Activated CD4-positive, alpha-beta T cell treated with anti-CD3 and anti-CD28 coated beads for 24 hours (primary cell): ENCODE data around the gene TC2N.
"Not testable (repeated sequence)": the region's sequence is repeated elsewhere in the genome, so short reads cannot be mapped to it uniquely, and the experiment has no call there.

Experiments
- DNase-seq, 2 donors: peaks; one replicate each; pipeline ENCODE4 v3.0.0-alpha.2; 2020; ENCODE audit warnings: low read depth in 2 of 2

Gene TC2N

DNA sequence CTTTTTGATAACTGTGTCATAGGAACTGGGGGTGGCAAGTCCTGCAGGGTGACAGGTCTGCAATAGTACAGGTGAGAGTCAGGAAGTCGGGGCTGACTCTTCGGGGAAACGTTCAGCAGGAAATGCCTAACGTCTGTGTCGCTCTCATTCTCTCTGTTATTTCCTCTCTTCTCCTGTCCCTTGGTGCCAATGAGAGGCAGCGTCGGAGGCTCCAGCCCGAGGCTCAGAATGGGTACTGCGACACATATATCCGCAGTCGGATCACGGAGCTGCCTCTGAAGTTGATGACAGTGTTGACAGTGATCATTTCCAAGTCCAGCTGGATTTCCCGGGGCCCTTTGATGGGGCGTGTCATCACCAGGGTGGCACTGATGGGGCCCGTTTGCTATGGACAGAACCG, 2.7 kb upstream of the TC2N start:
- peak in 1 of 2 donors; percentile 25 for DNase-seq

DNA sequence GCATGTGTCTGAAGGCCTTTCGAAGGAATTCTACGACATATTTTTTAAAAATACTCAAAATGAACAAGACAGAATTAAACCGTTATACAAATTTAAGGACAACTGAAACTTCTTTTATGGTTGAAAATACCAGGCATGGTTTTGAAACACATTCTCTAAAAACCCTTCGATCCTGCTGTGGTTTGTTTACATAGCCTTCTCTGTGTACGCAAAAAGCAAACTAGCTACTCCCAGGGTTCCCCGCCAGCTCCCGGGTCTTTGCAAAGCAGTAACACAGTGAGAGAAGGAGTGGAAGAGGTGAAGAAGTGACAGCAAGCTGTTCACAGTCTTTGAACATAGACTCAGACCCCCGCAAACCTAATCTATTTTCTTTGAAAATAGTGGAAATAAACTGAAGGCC, 2.2 kb upstream of the TC2N start:
- DNase-seq: no peak

DNA sequence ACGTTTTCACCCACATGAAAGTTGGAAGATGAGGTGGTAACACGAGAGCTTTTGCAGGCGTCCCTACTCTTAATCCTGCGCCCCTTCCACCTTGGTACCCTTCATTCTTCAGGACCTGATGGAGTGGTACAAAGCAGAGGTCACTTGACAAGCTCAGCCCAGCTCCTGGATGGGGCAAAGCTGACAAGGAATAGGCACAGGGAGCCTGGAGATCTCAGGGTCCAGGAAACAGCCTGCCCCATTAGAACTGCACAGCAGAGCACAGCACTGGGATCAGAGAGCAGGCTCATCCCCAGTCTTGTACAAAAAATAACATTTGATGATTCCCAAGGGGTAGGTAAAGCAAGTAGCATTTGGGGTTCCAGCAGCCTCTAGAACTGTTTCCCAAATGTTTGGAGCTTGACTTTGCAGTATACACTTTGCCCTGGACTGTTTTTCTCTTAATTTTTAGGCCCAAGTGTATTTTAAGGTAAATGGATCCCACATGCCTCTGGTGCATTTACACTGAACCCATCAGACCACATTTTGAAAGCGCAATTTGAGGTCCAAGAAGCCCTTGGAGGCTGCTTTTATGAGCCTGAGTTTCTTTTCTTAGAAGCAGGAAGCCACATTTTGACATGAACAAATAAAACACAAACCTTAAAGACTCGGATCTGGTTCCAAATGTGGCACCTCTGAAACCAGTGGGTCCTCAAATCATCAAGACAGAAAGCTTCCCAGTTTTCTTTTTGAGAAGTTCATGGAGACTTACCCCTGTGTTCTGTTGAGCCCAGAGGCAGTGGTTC, 633 bp downstream of the TC2N start:
- no peak for DNase-seq

DNA sequence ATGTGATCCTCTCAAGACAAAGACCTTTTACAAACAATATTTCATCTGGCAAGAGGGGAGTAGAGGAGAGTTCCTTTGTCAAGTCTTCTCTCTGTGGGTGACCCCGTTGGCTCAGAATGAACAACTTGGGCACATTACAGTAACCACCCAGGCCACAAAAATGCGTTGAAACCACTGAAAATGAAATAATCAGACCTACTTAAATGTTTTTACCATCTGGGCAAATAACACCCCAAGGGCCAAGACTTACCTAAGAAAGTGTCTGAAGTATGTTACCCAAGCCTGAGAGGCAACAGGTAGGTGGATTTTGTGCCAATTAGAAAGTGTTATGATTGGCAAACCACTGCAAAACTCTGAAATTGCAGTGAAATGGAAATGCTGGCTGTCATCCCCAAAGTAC, 1.3 kb downstream of the TC2N start:
- no peak for DNase-seq

DNA sequence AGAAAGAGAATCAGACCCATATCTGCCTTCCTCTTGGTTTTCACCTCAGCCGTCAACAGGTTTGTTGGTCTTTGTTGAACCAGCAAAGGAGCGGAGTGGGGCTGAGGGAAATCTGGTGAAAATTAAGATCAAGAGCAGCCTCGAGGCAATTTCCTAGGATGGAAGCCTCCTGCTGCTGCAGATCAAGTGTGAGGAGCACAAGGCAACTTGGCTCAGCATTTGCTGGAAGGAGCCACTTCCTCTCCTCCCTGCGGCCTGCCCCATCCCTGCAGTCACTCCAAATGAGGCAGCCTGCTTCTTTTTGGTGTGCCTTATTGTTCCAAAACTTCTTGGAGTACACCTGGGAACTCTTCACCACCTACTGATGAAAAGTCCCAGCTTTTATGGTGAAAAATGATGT, 4.9 kb downstream of the TC2N start:
- DNase-seq: no peak

DNA sequence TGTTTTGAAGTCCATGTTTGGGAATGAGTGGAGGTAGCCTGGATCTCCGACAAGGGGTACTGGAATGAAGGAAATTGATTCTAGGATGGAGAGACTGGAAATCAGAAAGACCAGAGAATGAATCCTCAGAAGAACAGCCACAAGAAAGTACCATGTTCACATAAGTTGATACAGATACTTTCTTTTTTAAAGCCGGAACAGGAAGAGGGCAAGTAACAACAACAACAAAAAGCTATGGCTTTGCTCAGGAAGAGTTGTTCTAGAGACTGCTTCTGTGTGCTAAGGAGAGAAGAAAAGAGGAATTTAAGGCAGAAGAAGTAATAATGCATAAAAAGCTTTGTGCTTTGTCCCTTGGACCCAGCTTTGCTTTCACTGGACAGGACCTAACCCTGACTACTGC, 6.2 kb downstream of the TC2N start:
- no peak for DNase-seq

DNA sequence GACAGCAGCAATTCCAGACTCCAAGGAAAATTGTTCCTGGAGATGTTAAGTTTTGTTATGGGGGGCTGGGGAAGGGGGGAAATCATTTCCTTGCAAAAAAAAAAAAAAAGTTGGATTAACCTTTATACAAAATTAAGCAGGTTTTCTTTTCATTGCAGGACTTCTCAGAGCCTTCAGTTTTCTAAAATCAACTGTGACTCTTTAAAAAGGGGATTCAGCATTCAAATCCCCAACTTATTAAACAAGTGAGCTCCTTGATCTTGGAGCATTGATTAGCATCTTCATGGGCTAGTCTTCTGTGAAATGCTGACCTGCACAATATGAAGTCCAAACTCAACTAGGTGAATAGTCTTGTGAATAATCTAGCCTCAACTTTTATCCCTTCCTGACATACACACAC, 7.1 kb downstream of the TC2N start:
- no peak for DNase-seq

DNA sequence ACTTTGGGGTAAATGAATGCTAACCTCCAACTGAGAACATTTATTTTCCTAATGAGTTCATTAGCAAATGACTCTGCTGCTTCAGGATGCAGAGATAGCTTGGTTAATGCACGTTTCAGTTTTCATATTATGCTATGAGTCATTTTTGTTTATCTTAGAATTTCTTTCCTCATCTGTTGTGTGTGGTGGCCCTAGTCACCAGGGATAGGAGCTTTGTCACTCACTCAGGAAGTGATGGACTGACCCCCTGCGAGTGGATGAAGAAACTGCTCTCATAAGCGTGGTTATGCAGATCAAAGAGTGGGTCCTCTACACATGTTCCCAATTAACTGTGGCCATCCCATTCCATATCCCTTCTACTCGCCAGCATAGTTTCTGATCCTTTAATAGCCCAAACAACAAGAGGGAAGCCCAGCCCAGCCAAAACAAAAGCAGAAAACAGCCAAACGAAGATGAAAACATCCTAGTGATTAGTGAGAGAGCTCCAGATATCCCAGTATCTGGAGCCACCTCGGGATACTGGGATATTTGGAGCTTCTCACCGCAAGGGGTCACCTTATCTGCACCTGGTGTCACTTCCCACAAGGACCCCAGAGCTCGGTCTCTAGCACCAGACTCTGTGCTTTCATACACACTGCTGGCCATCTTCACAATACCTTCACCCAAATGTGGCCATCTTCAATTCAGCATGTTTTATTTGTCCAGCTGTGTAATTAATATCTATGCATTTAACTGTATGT, 8.6 kb downstream of the TC2N start:
- DNase-seq: no peak

DNA sequence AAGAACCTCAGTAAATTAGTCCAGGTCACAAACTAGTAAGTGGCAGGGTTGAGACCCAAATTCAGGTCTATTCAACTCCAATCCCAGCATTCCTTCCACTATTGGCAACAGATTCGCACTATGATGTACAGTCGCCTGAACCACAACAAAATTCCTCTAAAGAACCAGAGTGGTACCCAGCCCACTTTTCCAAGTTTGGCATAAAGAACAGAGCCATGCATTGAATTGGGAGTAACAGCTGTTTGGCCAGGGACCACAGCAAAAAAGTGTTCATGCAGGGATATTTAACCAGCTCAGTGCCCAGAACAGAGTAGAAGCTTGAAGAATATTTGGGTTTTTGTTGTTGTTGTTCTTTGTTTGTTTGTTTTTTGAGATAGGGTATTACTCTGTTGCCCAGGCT, 9.7 kb downstream of the TC2N start:
- DNase-seq: no peak

DNA sequence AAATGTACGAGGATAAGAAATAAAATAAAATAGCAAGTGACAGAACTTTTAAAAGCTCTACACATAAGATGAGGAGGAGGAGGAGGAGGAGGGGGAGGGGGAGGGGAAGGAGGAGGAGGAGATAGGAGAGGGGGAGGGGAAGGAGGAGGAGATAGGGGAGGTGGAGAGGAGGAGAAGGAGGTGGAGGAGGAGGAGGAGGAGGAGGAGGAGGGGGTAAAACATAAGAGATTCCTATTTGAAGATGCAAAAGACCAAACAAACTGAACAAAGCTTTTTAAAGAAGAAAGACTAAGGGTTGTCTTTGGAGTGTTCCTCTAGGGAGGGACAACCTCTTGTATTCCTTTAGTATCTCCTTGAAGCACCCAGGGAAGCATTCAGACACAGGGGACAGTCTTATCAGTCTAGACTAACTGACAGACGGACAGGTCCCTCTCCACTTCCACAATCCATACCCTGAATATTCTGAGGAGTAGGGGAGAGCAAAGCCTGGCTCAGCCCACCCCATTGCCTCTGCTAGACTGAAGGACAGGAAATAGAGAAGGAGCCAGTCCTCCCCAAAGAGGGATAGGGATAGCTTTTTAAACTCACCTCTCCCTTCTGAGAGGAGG, 12.9 kb downstream of the TC2N start:
- DNase-seq: no peak

DNA sequence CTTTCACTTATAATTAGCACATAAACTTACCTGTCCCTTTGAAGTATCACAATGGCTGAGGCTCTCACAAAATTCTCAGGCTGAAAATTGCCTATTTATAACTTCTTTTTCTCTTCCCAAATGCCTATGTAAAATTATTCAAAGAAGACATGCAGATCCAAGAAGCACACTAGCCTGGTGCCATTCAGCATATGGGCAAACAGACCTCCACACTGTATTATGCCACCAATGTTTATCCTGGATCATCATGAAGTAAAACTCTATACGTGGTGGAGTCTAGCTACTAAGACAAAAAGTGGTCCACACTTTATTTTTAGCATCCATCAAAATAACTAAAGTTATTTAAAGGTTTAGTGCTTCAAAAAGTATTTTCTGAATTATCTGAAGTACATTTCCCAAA, 15.8 kb downstream of the TC2N start:
- DNase-seq: no peak

DNA sequence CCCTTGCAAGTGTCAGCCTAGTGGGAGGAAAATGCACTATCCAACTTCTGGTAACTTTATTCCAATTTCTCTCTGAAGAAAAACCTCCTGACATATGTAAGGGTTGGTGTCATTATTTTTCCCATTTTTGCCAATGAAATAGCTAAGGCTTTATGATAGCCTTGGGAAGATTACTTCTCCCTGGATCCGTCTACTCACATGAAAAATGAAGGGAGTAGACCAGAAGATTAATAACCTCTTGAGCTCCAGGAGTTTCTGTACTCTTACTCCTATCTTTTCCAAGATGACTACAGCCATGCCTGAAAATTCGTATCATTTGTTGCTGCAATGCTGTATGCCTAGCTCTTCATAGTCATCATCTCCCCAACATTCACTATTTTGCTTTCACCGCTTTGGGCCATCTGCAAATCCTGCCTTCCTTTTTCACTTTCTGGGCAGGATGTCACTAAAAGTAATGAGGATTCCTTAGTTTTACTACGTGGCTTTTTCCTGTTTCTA, 18.8 kb downstream of the TC2N start:
- no peak for DNase-seq

DNA sequence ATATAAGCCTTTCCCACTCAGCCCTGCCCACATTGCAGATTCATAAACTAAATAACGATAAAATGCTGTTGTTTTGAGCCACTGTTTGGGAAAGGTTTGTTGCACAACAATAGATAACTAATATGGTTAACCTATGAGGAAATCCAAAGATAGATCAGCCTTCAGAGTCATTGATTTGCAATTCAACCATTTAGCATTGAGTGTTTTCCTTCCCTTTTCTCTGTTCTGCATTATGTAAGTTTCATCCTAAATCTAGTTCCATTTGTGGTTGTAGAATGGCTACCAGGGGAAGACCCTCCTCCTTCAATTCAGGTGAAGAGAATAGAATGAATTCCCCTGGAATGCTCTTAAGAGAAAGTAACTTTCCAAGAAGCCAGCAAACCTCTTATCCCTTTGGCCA, 19.6 kb downstream of the TC2N start:
- no peak for DNase-seq

DNA sequence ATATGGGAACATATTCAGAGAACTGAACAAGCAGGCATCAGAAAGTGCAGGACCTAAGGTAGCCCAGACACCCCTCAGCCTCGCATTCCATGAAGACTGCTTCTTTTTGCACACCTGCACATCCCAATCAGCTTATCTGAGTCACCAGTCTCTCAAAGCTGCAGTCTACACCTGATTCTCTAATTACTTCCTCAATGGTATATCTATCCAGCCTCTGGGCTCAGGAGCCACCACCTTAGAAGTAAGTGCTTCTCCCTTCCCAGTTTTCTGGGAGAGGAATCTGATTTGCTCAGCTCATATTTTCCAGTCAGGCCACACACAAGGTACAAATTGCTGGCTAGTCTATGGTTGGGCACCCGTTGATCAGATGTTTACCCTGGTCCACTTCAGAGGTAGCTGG, 21.7 kb downstream of the TC2N start:
- no peak for DNase-seq

DNA sequence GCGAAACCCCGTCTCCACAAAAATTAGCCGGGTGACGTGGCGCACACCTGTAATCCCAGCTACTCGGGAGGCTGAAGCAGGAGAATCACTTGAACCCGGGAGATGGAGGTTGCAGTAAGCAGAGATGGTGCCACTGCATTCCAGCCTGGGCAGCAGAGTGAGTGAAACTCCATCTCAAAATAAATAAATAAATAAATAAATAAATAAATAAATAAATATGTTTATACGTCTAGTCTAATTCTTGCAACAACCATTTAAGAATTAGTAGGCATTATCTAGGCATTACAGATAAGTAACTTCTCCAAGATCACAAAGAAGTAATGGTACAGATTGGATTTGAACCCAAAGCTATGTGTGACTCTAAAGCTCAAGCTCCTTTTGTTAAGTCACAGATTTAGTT, 22.3 kb downstream of the TC2N start:
- DNase-seq: not testable (repeated sequence)

DNA sequence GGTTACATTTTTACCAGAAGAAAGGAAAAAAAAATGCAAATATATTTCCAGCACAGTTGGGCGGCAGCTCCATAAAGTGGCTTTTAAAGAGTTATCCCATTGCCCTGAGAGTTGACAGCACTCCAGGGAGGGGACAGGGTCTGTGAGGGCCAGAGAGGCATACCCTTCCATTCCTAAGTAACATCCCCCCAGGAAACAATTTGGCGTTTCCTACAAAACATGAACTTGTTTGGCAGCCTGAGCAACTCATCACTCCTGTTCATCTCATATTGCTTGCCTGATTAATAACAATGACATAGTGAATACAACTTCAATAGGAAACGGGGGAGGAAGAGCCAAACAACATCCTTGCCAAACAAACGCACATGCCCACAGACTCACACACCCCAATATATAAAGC, 23.3 kb downstream of the TC2N start:
- no peak for DNase-seq

DNA sequence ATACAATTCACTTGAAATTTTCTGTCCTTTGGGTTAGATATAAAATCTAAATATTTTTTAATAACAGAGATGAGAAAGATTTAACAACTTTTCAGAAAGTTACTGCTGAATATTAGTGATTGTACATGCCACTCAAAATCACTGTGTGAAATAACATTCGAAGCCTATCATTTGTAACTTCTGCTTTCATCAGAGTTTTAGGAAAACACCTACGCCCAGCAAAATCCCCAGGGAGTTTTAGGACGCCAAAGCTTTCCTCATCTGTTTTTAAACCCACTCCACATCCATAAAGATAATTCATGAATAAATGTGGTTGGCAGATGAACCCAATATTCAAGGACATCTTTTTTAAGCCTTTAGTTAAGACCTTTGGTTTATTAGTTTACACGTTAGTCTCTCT, 23.9 kb downstream of the TC2N start:
- no peak for DNase-seq

DNA sequence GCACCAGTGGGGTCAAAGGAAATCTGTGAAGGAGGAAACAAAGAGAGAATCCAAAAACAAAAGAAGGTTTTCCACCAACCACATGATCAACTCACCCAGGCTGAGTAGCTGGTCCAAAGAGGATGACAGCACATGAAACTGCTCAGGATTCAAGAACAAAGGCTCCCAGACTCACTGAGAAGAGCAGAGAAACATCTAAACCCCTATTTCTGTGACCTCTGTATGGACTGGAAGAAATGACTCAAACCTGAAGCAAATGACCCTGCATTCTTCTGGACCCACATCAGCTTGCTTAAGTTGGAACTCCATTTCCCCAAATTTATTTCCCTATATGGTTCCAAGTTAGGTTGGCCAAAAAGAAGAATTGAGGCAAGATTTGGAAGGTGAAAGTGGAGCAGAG, 26.3 kb downstream of the TC2N start:
- no peak for DNase-seq

DNA sequence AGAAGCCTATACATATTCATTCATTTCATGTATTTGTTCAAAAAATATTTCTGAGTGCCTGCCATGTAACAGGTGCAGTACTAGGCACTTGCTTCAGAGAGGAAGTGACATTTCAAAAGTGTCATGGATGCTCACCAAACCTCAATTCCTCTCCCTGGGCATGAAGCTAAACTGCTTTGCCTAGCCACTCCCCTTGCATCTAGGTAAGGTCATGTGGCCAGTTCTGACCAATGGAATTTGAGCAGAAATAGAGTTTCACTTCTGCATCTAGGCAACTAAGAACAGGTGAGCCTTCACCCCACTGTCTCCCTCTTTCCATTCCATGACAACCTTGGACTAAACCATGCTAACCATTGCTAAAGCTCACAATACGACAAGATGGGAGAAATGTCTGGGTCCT, 27.6 kb downstream of the TC2N start:
- DNase-seq: no peak

DNA sequence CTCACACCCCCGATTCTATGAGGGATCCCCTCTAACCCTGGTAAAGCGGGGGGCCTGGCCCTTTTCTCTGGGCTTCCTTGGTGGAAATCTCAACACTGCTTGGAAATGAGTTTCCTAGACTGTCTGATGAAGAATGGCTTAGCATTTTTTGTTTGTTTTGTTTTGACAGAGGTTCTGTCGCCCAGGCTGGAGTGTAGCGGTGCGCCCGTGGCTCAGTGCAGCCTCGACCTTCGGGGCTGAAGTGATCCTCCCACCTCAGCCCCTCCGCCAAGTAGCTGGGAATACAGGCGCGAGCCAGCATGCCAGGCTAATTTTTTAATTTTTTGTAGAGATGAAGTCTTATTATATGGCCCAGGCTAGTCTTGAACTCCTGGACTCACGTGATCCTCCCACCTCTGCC, 30.3 kb downstream of the TC2N start:
- DNase-seq: no peak

DNA sequence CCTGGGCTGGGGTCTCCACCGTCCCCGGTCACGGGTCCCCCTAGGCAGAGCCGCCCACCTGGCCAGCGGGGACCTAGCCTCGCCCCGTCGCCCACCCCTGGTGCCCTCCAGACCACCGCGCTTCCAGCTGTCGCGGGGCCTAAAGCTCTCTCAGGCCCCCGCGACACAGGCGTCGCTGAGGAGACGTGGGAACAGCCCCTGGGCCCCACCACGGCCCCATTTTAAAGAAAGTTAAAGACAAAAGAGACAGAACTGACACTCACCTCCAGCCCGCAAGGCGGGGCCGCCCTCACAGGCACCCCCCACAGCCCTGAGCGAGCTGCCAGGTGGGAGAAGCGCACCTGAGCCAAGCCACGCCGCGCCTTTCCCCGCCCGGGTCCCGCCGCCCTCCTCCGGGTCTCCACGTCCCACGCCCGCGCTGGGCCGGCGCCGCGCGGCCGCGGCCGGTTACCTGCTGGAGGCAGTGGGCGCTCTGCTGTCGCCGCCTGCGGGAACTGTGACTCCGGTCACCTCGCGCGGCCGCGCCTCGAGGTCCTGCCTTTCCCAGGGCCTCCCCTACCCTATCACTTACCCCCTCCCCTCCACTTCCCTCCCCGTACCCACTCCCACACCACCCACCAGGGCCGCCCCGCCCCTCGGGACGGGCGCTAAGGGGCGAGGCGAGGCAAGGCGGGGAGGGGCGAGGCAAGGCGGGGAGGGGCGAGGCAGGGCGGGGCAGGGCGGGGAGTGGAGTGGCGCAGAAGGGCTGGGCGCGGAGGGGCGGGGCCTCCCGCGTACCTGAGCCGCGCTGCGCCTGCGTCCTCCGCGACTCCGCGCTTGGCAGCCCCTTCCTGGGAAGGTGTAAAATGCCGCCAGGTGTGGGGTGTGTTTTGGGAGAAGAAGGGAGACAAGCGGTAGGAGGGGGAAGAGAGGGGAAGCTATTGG, 31.2 kb downstream of the TC2N start:
- DNase-seq: peak; percentile 78 to 84
